Eye (tissue), 1 donor: ENCODE measurements around the gene RNF213.

Experiments
- DNase-seq: peaks from one replicate; pipeline ENCODE4 v3.0.0-alpha.2; 2015

RNF213 gene

DNA sequence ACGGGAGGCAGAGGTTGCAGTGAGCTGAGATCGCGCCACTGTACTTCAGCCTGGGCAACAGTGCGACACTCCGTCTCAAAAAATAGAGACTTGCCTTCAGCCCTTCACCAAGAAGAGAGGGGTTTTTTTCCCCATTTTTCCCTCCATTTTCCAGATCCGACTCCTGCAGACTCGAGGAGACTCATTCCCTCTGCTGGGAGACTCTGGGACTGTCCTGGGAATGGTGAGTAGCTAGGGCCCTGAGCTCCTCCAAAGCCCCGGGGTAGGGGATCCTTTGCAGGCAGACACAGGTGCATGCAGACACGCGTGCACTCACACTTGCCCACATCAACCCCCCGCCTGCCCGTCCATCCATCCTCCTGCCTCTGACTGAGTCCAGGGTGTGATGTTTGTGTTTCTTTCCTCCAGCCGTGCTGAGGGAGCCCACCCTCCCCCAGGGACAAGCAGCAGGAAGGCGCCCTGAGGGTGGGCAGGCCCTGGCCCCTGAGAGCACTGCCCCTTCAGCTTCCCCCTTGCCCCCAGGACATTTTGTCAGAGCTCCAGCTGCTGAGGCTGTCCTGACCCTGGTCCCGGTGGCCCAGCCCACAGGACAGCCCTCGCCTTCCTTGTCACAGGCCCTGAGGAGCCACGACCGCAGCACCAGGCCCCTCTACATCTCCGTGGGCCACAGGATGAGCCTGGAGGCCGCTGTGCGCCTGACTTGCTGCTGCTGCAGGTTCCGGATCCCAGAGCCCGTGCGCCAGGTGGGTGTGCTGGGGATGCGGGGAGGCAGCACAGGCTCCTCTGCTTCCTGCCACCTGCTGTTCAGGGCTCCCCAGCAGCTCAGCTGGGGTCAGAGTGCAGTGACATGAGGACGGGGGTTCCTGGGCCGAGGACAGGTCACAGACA lies 164.5 kb downstream of the RNF213 start:
- no peak for DNase-seq

DNA sequence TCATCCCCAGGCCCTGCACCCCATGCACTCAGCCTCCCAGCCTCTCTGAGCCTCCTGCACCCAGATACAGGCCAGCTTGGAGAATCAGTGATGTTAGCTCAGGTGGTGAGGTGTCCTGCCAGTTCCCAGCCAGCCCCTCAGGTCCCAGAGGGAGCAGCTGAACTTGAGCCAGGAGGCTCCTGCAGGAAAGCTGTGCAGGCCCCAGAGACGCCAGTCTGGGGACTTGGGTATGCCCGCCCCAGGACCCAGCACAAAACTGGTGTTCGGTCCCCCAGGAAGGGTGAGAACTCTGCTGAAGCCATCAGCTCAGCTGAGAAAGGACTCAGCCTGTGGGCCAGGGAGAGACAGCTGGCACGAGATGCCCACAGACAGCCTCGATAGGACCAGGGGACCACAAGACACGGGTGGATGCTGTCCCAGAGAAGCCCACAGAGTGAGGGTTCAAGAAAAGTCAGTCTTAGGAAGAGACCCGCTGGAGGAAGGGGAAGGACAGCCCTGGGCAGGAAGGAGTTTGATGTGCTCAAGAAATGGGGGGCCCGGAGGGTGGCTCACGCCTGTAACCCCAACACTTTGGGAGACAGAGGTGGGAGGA lies 165.3 kb downstream of the RNF213 start:
- DNase-seq, result no peak

DNA sequence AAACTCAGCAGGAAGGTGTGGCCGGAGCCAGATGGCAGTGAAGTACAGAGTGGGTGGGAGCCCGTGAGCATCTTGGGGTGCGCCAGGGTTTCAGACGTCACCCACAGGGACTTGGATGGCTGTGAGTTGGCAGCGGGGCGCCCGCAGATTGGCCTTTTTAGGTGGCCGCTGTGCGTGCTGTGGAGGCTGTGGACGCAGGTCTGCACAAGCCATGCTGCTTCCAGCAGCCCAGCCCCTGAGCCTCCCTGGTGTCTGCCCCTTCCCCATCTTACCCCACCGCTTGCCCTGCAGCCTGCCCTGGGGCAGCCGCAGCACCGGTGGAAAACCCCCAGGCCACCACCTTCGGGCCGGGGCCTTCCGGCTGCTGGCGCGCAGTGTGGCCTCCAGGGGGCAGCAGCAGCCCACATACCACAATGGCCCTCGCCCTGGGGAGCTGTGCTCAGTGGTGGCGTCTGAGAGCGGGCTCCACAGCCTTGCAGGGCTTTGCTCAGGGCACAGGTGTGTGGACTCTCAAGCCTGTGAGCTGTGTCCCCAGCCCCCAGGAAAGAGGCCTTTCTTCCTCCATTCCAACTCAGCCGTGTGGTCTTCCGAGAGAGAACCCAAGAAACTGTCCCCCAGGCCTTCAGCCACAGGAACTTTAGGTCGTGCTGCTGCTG lies 166.1 kb downstream of the RNF213 start:
- DNase-seq, result peak; percentile 91

DNA sequence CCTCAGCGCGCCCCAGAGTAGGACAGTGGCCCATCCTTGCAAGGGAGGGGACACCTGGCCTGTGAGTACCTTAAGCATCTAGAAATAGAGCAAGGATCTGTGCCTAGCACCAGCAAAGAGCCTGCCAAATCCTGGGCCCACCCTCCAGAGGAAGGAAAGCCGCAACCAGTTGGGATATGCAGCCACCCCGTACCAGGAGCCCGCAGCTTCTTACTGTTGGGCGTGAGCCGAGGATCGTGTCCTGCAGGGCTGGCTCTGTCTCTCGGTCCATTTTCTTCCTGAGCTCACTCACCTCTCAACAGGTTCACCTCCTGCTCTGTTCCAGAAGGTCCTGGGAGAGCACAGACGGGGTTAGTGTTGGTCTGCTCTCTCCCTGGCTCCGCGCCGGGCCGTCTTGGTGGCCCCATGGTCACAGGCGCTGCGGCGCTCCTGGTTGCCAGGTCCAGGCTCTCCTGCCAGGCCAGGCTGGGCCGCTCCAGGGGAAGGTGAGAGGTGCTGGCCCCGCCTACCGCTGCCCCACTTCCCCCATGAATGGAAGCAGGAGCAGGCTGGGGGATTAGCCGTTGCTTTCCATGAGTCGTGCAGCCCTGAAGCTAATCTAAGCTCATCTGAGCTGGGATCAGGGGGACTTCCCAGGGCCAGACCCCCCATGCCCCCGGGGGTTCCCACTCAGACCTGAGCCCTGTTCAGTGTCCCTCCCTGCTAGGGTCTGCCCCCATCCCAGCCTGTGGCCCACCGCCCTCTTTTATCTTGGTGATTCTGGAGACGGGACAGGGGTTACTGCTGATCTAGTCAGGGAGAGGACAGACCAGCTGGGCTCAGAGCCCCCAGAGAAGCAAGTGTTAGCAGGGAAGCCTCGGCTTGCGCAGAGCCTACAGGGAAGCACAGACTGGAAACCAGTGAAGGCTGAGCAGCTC lies 167.0 kb downstream of the RNF213 start:
- DNase-seq, result no peak

DNA sequence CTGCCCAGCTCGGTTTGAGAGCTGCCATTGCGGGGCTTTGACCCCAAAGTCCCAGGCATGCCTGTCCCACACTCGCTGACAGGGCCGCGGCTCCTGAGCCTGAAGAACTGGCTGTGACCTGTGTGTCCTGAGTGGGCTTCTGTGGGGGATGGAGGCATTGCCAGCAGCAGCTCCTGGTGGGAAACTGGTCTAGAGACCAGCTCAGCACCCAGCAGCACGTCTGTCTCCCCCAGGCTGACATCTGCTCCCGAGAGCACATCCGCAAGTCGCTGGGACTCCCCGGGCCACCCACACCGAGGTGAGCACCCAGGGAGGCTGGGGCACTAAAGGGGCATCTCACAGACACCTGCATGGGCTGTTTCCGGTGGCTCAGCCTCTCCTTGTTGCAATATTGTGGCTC lies 167.7 kb downstream of the RNF213 start:
- no peak for DNase-seq

DNA sequence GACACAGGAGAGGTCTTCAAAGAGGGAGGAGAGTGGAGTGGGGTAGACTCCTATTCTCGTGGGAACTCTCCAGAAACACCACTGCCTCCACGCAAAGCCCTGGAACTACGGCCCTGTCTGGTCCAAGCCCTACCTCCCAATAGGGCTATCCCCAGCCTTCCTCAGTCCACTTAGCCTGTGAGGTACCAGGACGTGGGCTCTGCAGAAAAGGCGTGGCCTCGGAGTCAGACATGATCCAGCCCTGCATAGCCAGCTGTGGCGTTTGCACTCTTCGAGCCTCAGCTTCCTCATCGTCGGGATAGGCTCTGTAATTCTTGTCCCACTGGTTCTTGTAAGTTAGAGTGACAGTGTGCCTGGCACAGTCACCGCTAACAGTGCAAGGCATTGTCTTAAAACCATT lies 168.1 kb downstream of the RNF213 start:
- no peak for DNase-seq

DNA sequence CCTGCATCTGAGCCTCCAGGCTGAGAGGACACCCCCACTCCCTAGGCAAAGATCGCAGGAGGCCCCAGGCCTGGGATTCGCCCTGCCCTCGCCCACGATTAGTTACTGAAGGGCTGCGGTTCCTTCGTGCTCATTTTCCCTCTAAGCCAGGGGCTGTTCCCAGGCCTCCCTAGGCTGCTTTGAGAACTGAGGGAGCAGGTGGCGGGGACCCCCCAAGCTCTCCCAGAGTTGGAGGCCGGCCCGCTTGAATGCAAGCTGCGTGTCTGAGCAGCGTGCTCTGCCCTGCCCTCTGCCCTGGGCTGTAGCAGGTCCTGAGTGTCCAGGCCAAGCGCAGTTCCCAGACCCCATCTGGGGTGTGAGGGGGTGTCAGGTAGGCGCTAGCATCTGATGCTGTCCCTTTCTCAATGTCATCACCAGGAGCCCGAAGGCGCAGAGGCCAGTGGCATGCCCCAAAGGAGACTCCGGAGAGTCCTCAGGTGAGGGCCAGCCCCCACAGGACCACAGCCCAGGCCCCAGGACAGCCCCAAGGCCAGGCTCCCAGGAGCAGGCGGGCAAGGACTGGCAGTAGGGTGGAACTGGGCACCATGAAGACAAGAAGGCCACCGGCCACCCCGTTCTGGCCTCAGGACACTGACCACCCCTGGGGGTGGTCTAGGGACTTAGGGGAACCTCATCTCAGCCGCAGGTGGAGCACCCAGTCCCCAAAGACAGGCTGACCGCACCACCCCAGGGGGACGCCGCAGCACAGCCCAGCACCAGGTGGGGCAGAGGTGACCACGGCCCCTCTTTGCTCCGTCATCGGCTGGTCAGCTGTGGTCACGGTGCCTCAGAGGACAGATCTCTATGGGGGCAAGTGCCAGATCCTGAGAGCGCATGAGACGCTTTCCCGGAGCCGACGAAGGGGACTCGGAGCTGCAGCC lies 169.0 kb downstream of the RNF213 start:
- DNase-seq, result no peak

DNA sequence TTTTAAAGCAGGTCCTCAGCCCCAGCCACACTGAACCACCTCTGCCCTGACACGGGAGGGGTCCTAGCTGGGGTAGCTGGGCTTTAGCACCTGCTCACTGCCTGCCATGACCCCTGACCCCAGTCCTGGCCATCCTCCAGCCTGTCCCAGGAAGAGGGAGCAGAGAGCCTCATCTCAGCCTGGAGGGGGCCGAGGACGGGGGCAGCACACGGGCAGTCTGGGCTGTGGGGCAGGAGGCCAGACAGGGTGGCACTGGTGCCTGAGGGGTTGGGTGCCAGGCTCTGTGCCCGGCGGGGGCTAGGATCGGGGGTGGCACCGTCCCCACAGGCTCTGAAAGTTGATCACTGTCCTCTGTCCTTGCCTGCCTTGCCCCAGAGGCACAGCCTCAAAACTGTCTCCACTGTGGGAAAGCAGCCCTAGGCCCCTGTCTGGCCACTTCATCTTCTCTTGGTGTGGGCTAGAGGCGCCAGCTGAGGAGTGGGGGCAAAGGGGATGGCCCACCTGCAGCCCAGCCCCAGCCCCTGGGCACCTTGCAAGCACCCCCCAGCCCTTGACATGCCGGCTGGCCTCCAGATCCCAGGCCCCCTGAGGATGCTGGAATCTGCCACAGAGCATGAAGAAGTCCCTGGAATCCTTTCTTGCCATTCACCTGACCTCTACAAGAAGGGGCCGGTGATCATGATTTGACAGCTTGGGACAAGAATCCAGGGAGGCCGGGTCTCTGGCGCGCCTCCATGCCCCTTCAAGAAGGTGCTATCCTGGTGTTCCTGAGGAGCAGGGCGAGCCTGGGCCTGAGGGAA lies 170.0 kb downstream of the RNF213 start:
- no peak for DNase-seq

DNA sequence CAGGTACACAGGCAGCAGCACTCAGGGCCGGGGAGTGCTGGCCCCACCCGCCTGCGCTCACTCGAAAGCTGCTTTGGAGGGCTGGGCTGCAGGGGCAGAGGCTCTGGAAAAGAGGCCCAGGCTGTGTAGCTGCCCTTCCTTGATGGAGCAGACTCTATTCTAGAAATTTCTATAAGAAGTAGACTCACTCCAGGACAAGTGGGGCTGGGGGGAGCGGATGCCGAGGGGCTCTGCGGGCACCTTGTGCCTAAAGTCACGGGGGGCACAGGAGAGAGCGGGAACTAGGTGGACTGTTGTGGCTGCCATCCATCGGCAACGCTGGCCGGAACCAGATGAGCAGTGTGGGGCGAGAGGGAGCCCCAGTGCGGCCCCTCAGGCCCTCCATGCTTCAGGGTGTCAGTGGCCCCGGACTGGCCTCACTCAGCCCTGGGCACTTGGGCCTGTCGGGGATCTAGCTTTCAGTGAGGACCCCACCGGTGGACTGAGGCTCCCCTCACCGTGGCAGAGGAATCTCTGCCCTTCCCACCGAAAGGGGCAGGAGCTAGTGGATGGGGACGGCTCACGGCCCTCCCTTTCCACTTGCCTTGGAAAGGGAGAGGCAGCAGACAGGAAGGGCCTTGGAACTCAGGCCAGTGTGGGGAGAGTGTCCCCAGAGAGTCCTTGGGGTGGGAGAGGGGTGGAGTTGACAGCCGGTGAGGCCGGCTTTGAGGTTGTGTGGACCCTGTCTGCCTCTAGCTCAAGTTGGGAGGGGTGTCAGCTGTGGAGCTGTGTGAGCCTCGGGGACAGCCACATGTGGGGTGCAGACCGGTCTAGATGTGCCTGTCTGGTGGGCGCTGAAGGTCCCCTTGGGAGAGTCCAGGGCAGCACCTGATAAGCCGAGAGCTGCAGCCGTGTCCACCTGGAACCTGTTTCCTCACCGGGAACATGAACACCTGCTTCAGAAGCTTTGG lies 170.9 kb downstream of the RNF213 start:
- no peak for DNase-seq

DNA sequence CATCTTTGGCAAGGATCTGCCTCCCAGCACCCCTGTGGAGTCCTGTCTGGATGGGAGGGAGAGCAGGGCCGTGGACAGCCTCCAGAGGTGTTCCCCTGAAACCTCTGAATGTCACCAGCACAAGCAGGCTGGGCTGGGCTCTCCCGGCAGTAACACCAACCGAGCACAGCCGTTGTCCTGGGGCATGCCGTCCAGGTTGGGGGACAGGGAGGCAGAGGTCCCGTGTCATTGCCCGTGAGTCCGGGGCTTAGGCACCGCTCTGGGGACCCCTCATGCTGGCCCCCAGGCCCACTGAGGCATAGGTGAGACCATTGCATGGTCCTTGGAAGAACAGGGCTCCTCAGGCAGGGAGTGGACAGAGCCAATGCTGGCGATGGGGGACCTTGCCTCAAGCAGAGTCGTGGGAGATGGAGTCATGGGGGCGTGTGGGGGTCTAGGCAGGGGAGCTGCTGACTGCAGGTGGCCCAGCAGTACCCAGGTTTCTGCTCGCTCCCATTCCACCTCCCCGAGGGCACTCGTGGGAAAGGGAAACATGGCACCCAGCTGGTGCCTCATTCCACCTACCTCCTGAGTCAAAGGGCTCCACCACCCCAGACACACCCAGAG lies 171.8 kb downstream of the RNF213 start:
- DNase-seq, result no peak

DNA sequence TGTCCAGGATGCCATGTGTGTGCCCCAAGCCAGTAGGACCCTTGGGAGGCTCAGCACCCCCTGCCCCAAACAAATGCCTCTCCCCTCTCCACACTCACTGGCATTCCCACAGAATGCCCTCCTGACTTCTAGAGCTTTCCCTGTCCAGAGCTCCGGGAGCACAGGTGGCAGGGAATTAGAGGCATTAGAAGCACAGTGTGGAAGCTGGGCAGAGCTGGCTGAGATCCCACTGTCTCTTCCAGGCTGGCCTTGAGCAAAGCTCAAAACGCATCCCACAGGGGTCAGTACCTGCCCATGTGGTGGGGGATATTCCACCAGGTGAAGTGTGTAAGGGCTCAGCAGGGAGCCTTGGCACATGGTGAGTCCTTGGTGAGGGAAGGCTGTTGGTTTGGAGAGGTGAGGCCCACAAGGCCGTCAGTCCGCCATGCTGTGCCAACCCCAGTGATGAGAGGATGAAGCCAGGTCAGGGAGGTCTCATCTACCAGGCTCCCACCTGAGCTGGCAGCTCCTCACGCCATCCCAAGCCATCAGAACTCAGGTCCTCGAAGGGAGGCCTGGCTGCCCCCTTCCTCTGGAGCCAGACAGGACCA lies 172.4 kb downstream of the RNF213 start:
- DNase-seq, result no peak

DNA sequence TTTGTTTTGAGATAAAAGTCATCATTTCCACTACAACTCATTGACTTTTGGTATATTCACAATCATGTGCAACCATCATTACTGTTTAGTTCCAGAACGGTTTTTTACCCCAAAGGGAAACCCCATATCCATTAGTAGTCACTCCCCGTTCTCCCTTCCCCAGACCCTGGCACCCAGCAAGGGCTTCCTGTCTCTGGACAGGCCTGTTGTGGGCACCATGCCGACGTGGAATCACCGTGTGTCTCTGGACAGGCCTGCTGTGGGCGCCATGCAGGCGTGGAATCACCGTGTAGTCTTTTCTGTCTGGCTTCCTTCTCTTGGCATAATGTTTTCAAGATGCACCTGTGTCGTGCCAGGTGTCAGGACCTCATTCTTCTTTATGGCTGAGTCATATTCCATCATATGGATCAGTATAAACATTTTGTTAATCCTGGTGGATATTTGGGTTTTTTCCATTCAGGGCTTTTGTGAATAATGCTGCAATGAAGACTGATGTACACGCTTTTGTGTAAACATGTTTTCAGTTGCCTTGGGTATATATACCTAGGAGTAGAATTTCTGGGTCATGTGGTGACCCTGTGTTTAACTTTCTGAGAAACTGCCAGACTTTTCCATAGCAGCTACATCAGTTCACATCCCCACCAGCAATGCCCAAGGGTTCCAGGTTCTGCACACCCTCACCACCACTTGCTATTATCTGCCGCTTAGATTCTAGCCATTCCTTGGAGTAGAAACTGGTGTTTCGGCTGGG lies 173.4 kb downstream of the RNF213 start:
- DNase-seq, result no peak

DNA sequence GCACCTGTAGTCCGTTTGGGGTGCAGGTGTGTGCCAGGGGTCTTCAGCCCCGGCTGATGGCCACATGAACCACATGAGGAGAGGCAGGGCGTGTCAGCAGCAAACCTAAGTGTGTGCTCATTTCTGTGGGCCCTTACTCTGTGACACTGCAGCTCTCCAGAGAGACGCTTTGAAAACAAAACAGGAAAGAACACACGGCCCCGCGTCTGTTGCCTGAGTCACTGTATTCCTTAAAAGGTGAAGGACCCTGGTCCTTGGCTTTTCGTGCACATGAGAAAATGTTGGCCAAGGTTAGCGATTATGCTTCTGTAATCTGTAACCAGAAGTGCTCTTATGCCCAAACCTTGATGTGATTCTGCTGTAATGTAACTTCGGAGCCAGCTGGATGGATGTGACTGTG lies 176.9 kb downstream of the RNF213 start:
- no peak for DNase-seq

DNA sequence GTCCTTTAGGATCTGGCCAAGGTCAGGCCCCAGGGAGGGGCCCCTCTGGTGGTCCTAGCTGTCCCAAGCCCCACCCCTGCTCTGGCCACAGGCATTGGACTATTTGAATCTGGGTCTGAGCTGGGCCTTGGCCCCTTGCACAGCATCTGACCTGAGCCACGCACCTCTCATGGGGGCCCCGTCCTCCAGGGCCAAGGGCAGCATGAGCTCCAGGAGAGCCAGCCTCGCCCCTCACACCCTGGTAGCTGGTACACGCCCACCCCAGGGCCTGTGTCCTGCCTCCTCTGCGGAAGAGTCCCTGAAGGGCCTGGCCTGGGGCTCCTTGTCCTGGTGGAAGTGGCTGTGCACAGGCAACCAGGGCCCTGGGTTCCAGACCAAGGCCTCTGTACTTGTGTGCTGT lies 178.2 kb downstream of the RNF213 start:
- no peak for DNase-seq

DNA sequence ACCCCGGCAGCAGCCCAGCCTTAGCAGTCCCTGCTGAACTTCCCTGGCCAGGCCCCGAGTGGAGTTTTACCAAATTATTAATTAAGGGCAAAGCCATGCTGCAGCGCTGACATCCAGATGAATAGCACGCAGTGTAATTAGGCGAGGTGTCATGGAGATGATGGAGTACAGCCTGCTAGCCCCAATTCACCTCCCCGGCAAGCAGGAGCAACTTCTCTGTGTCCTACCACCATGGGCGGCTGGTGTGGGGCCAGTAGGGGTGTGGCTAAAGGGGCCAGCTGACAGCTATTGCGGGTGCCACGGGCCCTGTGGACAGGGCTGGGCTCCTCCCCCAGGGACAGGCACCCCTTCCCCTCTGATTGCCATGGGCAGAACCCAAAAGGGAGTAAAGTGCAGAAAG lies 178.8 kb downstream of the RNF213 start:
- no peak for DNase-seq

DNA sequence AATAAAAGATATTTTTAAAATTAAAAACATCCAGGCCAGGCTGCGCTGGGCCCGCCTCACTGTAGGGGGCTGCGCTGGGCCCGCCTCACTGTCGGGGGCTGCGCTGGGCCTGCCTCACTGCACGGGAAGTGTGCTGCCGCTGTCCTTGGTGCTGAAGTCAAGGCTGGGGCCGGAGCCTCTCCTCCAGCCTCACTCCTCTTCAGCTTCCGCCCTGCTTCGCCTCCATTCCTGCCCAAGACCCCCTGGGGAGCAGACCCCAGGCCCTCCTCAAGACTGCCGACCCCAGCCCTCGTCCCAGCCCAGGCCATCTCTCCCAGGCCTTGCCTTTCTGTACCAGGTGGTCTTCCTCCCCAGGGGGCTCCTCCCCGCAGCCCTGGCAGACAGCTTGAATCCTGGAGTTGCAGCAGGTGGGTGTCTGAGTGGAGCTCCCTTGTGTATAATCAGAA lies 180.5 kb downstream of the RNF213 start:
- DNase-seq, result peak; percentile 91

DNA sequence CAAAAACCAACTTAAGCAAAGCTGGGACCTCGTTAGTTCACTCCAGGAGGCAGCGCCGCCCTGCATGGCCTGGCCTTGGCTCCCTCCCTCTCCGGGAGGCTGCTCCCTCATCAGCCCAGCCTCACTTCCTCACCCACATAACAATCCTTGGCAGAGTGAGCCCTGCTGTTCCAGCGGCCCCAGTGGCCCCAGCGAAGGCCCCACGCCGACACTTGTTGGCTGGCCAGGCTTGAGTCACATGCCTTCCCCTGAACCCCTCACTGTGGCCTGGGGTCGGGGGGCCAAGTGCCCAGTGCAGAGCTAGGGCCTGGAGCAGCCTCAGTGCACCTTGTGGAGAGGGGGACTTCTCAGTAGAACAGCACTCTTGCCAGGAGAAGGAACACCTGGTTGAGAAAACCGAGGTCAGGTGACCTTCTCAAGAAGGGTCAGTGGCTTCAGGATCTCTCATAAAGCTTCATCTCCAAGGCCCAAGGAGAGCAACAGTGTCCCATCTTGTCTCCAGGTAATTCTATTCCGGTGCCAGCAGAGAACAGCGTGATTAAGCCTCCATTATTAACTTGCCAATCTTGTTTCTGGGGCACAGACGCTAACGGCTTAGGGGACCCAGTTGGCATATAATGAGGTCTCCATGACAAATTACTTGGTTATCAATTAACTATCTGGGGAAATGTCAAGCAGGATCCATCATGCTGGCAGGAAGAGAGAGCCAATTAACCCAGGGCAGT lies 181.1 kb downstream of the RNF213 start:
- no peak for DNase-seq
